K562 (cell line): Measurements from ENCODE around the gene SERPINB7. TPM values are rescaled to one million over a fixed set of nuclear protein-coding genes. Genes with fewer than 3 reads are reported as not detected.

Experiments
- ATAC-seq: fragments of 200-7000 bp; cut with Tn5 transposase; 3 replicates; pipeline ENCODE4 v1.9.1; 2020; ENCODE audit warnings: moderate library complexity
- BruUV-seq: library from RNA; stranded (reverse); fragments of 400-500 nt; replicated peaks from 2 replicates; lab custom pipeline; 2021; lab: Mats Ljungman, UMichigan
- CTCF ChIA-PET: fragments of 300-600 bp; formaldehyde crosslinking; extraction: SDS; loops from one replicate; lab custom pipeline; 2021; ENCODE audit warnings: low intra/inter-chr PET ratio; lab: Yijun Ruan, JAX
- POLR2A ChIA-PET: fragments of 300-600, 350-650 bp; sonication (Branson Sonifier 250); formaldehyde crosslinking; extraction: SDS; loops from one replicate; lab custom pipeline; 2021; ENCODE audit warnings: antibody characterized with exemption, inconsistent platforms; lab: Yijun Ruan, JAX
- DNase-seq, 4 experiments: peaks; one replicate each; pipeline versions ENCODE4 v3.0.0 to v3.0.0-alpha.2; 2011 to 2018; ENCODE audit warnings: low spot score in 3 of 4, mixed read lengths in 3 of 4; ENCODE audit errors: extremely low read depth in 1 of 4
- FAIRE-seq: peaks from 2 replicates; lab custom pipeline; 2011; peaks lifted over from hg19 to GRCh38; lab: Jason Lieb, UNC
- H2AFZ ChIP-seq: 2 replicates; pipeline ENCODE4 v1.6.0; 2011; ENCODE audit warnings: low read depth, low read length, control low read depth, inconsistent platforms
- H3K27ac ChIP-seq: fragments of 200-600 bp; 3 replicates; pipeline ENCODE4 v1.8.0; 2011; ENCODE audit warnings: low read depth, mild to moderate bottlenecking, control low read depth, inconsistent platforms, low read length, moderate library complexity, mixed read lengths; ENCODE audit errors: extremely low read depth
- H3K27me3 ChIP-seq, 2 experiments: fragments of 300-600 bp in 1 of 2; 2 replicates in 1 of 2; 3 replicates in 1 of 2; pipeline versions ENCODE4 v1.6.0 to v1.8.0; 2011; ENCODE audit warnings: inconsistent platforms in 2 of 2, low read length in 2 of 2, mild to moderate bottlenecking in 1 of 2, mixed read lengths in 1 of 2, moderate library complexity in 1 of 2; ENCODE audit not compliant: control insufficient read depth in 2 of 2, insufficient read depth in 2 of 2
- H3K36me3 ChIP-seq: fragments of 300-600 bp; 3 replicates; pipeline ENCODE4 v1.8.0; 2011; ENCODE audit warnings: mild to moderate bottlenecking, low read length, inconsistent platforms; ENCODE audit not compliant: control insufficient read depth, insufficient read depth
- H3K4me1 ChIP-seq, 2 experiments: fragments of 200-600 bp in 1 of 2; replicated peaks in 1 of 2; 2 replicates in 1 of 2; 3 replicates in 1 of 2; pipeline versions ENCODE4 v1.5.1 to v1.8.0; 2011; ENCODE audit warnings: inconsistent platforms in 2 of 2, low read length in 2 of 2, mild to moderate bottlenecking in 1 of 2, mixed read lengths in 1 of 2, moderate library complexity in 1 of 2; ENCODE audit not compliant: control insufficient read depth in 2 of 2, insufficient read depth in 2 of 2
- H3K4me2 ChIP-seq: 2 replicates; pipeline ENCODE4 v1.6.1; 2011; ENCODE audit warnings: low read length, control low read depth, inconsistent platforms, mixed read lengths; ENCODE audit not compliant: insufficient read depth
- H3K4me3 ChIP-seq: fragments of 200-600 bp; sonication (generic), shearing (Covaris generic); 2 replicates; pipeline ENCODE4 v1.5.1; 2016; ENCODE audit warnings: control low read depth, inconsistent platforms
- H3K79me2 ChIP-seq: fragments of 200-600 bp; 3 replicates; pipeline ENCODE4 v1.8.0; 2011; ENCODE audit warnings: low read length, inconsistent platforms; ENCODE audit not compliant: control insufficient read depth, insufficient read depth
- H3K9ac ChIP-seq, 2 experiments: 2 replicates each; pipeline versions ENCODE4 v1.6.0 to v1.6.1; 2011; ENCODE audit warnings: low read depth in 2 of 2, low read length in 2 of 2, control low read depth in 1 of 2, inconsistent platforms in 1 of 2, mild to moderate bottlenecking in 1 of 2, mixed read lengths in 1 of 2; ENCODE audit not compliant: insufficient read depth in 1 of 2
- H3K9me1 ChIP-seq: one replicate; pipeline ENCODE4 v1.6.0; 2011; ENCODE audit warnings: inconsistent platforms, mild to moderate bottlenecking, low read length, moderate library complexity; ENCODE audit not compliant: control insufficient read depth, insufficient read depth
- H3K9me3 ChIP-seq: replicated peaks from 2 replicates; pipeline ENCODE4 v1.5.1; 2011; ENCODE audit warnings: low read depth, low read length, inconsistent platforms; ENCODE audit not compliant: control insufficient read depth, insufficient read depth
- H4K20me1 ChIP-seq: replicated peaks from 2 replicates; pipeline ENCODE4 v1.6.1; 2011; ENCODE audit warnings: low read length, inconsistent platforms, mixed read lengths; ENCODE audit not compliant: control insufficient read depth, insufficient read depth
- DIDO1 ChIP-seq: fragments of 450-650 bp; IDR thresholded peaks from 2 replicates; pipeline ENCODE4 v1.6.1; 2016; ENCODE audit warnings: low read depth, missing biosample characterization, missing genetic modification characterization
- ETV5 ChIP-seq: sonication (generic); formaldehyde crosslinking; IDR thresholded peaks from 2 replicates; pipeline ENCODE4 v1.4.0; 2020; ENCODE audit warnings: low read depth, mild to moderate bottlenecking, missing genetic modification reagents
- LCOR ChIP-seq: sonication (generic); formaldehyde crosslinking; IDR thresholded peaks from 2 replicates; pipeline ENCODE4 v1.8.0; 2022; ENCODE audit warnings: mild to moderate bottlenecking, missing genetic modification reagents
- MYBL2 ChIP-seq, 2 experiments: fragments of 450-650 bp in 1 of 2; sonication (generic) in 1 of 2; formaldehyde crosslinking in 1 of 2; IDR thresholded peaks; 2 replicates each; pipeline versions ENCODE4 v1.6.1 to v1.8.1; 2017 to 2022; ENCODE audit warnings: borderline replicate concordance in 1 of 2, inconsistent platforms in 1 of 2, low read depth in 1 of 2, mild to moderate bottlenecking in 1 of 2, missing genetic modification reagents in 1 of 2, moderate library complexity in 1 of 2
- PURB ChIP-seq: sonication (generic); formaldehyde crosslinking; IDR thresholded peaks from 2 replicates; pipeline ENCODE4 v1.9.0; 2021; ENCODE audit warnings: low read depth, mild to moderate bottlenecking, missing genetic modification reagents
- RNF219 ChIP-seq: fragments of 250-450 bp; sonication (Bioruptor Pico); IDR thresholded peaks from 2 replicates; pipeline ENCODE4 v1.5.0; 2022; ENCODE audit warnings: mild to moderate bottlenecking
- SMAD3 ChIP-seq: fragments of 450-650 bp; formaldehyde crosslinking; conservative IDR thresholded peaks from 2 replicates; pipeline ENCODE4 v1.4.0; 2020; ENCODE audit warnings: mild to moderate bottlenecking
- SUPT5H ChIP-seq: fragments of 450-650 bp; IDR thresholded peaks from 2 replicates; pipeline ENCODE4 v1.6.1; 2016
- TAF15 ChIP-seq: fragments of 200-400 bp; formaldehyde crosslinking; IDR thresholded peaks from 2 replicates; pipeline ENCODE4 v1.6.1; 2017; ENCODE audit warnings: mild to moderate bottlenecking, low read depth, low read length, moderate library complexity
- XRCC3 ChIP-seq: fragments of 450-650 bp; IDR thresholded peaks from 2 replicates; pipeline ENCODE4 v1.6.1; 2017; ENCODE audit warnings: mild to moderate bottlenecking, moderate library complexity
- ZKSCAN8 ChIP-seq: fragments of 200-800 bp; sonication (Bioruptor generic); IDR thresholded peaks from 2 replicates; pipeline ENCODE4 v1.6.1; 2016; ENCODE audit warnings: missing genetic modification characterization, missing compliant biosample characterization
- ZNF12 ChIP-seq: sonication (generic); formaldehyde crosslinking; IDR thresholded peaks from 2 replicates; pipeline ENCODE4 v1.4.0; 2020; ENCODE audit warnings: mild to moderate bottlenecking, missing genetic modification reagents
- ZNF232 ChIP-seq: sonication (generic); formaldehyde crosslinking; IDR thresholded peaks from 2 replicates; pipeline ENCODE4 v1.8.0; 2022; ENCODE audit warnings: mild to moderate bottlenecking, missing genetic modification reagents
- ZNF316 ChIP-seq: fragments of 450-650 bp; IDR thresholded peaks from 2 replicates; pipeline ENCODE4 v1.6.1; 2016
- ZNF408 ChIP-seq: fragments of 250-450 bp; sonication (Bioruptor Pico); IDR thresholded peaks from 2 replicates; pipeline ENCODE4 v1.4.0; 2020; ENCODE audit warnings: low read depth, mild to moderate bottlenecking, moderate library complexity
- ZNF609 ChIP-seq: sonication (generic); formaldehyde crosslinking; IDR thresholded peaks from 2 replicates; pipeline ENCODE4 v1.8.1; 2023; ENCODE audit warnings: missing genetic modification reagents, mild to moderate bottlenecking, borderline replicate concordance
- ZNF668 ChIP-seq: fragments of 250-450 bp; sonication (Bioruptor Pico); IDR thresholded peaks from 2 replicates; pipeline ENCODE4 v1.8.0; 2022; ENCODE audit warnings: mild to moderate bottlenecking, inconsistent platforms
- WGBS: fragments of 100-300 bp; shearing (Covaris generic); methylation state at CpG from one replicate; pipeline ENCODE4 v1.1.6; 2016; ENCODE audit warnings: low coverage, mixed read lengths; ENCODE audit not compliant: insufficient coverage; ENCODE audit errors: missing lambda C conversion rate; 5-methylcytosine and 5-hydroxymethylcytosine counted together
- in situ Hi-C: fragments of 300-500 bp; cut with MboI; formaldehyde crosslinking; loops from 4 replicates; pipeline ENCODE4 v1.15.0; 2018; ENCODE audit warnings: inconsistent platforms, mixed read lengths
- intact Hi-C: fragments of 100-400 bp; cut with micrococcal nuclease; formaldehyde crosslinking; loops from 2 replicates; pipeline ENCODE4 v1.14.2; 2022
- polyA plus RNA-seq, 8 experiments: library from polyadenylated mRNA; depleted of rRNA in 4 of 8; stranded (reverse) in 5 of 8; unstranded in 3 of 8; fragments of >200 nt; fragmentation: Nextera tagmentation in 2 of 8; fragmentation: Illumina TruSeq in 1 of 8; extraction: Ambion mirVana in 2 of 8; extraction: Trizol in 1 of 8; gene quantifications; 2 replicates each; pipeline versions ENCODE4 v1.2.1 to v1.2.3, GENCODE V29; 2011 to 2014; ENCODE audit warnings: inconsistent platforms in 1 of 8, missing spikeins in 1 of 8
- total RNA-seq, 7 experiments: library from RNA; depleted of rRNA in 6 of 7; stranded (reverse); fragments of >200 nt in 6 of 7; fragmentation: Illumina TruSeq in 2 of 7; extraction: Trizol in 2 of 7; gene quantifications; 2 replicates each; pipeline versions ENCODE4 v1.2.1 to v1.2.3, GENCODE V29; 2011 to 2021; ENCODE audit warnings: low replicate concordance in 1 of 7

Gene SERPINB7
- total and polyA plus RNA-seq, 9 of the 15 experiments (the other 6 are each of a cell fraction or from before 2014, with no cell fraction given), result not detected

- TF ChIP-seq ZNF609 (CRISPR knock-in tag), result no peak
- no peak for TF ChIP-seq ZKSCAN8
These were observed 49.0 kb downstream of the SERPINB7 start (continued) for GRCh38 chr18:63824220-63824525.

GRCh38 chr18:63828120-63828519, 52.9 kb downstream of the SERPINB7 start:
- Histone ChIP-seq H3K79me2 (no peaks in the 10 kb centered on the region), H3K4me3 (no peak overlapping the region), H3K4me2 (no peak overlapping the region), H3K27ac (no peak overlapping the region), H3K9me3 (no peaks in the 10 kb centered on the region), H3K27me3 (no peaks in the 10 kb centered on the region), H2AFZ (no peak overlapping the region), H3K4me1 (no peaks in the 10 kb centered on the region), H3K9me1 (no peaks in the 10 kb centered on the region), H3K9ac (no peak overlapping the region), H3K36me3 (no peaks in the 10 kb centered on the region), H4K20me1 (no peaks in the 10 kb centered on the region)
- in situ Hi-C loops, result loop anchor here (25.0 kb wide), 1 partner anchor 816 kb away; no protein-coding TSS in a partner anchor
- intact Hi-C loops, result no loop called here
- ATAC-seq (no peak), DNase-seq (no peak), FAIRE-seq (no peak)
- BruUV-seq, result no TSS peak
- CTCF ChIA-PET, result no interaction called here
- 0% methylated on average over 2 of the region's 3 CpGs for WGBS
- TF ChIP-seq TAF15 (no peak), MYBL2 (IDR thresholded peaks at IDR 0.05; ENCODE audit: low read depth) (no peak), MYBL2 (CRISPR knock-in tag; IDR thresholded peaks at IDR 0.05; ENCODE audit: borderline replicate concordance) (no peak), DIDO1 (tag) (no peak), XRCC3 (no peak), ZNF316 (no peak), LCOR (no peak), ZNF408 (CRISPR knock-in tag) (no peak), PURB (CRISPR knock-in tag) (no peak), SUPT5H (no peak), ETV5 (no peak), SMAD3 (no peak), RNF219 (no peak), ZNF232 (CRISPR knock-in tag) (no peak), ZNF668 (no peak), ZNF12 (CRISPR knock-in tag) (no peak)
- POLR2A ChIA-PET, result no interaction called here
